ENCODE data around the gene DPY19L2.
A peak's percentile ranks its signal among the peaks of the same experiment; 100 is the strongest.
"Not testable (repeated sequence)": the region's sequence is repeated elsewhere in the genome, so short reads cannot be mapped to it uniquely, and the experiment has no call there.

The DPY19L2 gene

DNA sequence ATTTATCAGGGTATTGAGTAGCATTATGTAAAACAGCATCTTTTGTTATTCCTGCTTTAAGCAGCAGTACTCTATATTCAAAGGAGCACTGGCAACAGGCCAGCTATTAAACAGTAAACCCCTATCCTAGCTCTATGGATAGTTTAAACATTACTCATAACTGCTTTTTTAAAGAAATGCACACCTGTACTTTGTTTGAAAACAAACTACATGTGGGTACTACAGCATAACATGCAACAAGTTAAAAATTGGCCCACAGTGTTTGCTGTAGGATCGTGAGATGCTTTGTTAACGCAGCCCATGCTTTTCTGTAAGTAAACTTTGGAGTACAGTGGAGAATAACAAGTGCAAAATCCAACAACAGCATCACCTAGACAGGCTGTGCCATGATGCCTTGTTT, 14.3 kb upstream of the DPY19L2 start:
- not testable (repeated sequence) for H3K27ac Mint-ChIP-seq; H3K9me3 Mint-ChIP-seq; H3K27me3 Mint-ChIP-seq; H3K4me3 Mint-ChIP-seq; H3K36me3 Mint-ChIP-seq (ENCODE audit: low read depth); H3K4me1 Mint-ChIP-seq (ENCODE audit: low read depth)

GRCh38 chr12:63680758-63681157, 12.5 kb upstream of the DPY19L2 start:
- not testable (repeated sequence) for H3K27ac Mint-ChIP-seq; H3K36me3 Mint-ChIP-seq (ENCODE audit: low read depth); H3K27me3 Mint-ChIP-seq; H3K4me3 Mint-ChIP-seq; H3K9me3 Mint-ChIP-seq; H3K4me1 Mint-ChIP-seq (ENCODE audit: low read depth)

- H3K4me1 Mint-ChIP-seq (ENCODE audit: low read depth): peaks cover 16% of the 10 kb centered on the region
- H3K36me3 Mint-ChIP-seq (ENCODE audit: low read depth): not testable (repeated sequence)
These were observed 4.3 kb upstream of the DPY19L2 start for GRCh38 chr12:63672550-63672949.

GRCh38 chr12:63669936-63670335, 1.6 kb upstream of the DPY19L2 start:
- Mint-ChIP-seq H3K27ac (peak overlapping the region; percentile 41), H3K4me1 (ENCODE audit: low read depth) (peaks cover 32% of the 10 kb centered on the region), H3K4me3 (peak overlapping the region; percentile 89)
- not testable (repeated sequence) for H3K9me3 Mint-ChIP-seq; H3K36me3 Mint-ChIP-seq (ENCODE audit: low read depth); H3K27me3 Mint-ChIP-seq

More at GRCh38 chr12:63672550-63672949, 4.3 kb upstream of the DPY19L2 start:
- H3K9me3 Mint-ChIP-seq, H3K27ac Mint-ChIP-seq, H3K4me3 Mint-ChIP-seq, H3K27me3 Mint-ChIP-seq: not testable (repeated sequence)

GRCh38 chr12:63669427-63669826, 1.1 kb upstream of the DPY19L2 start:
- H3K9me3 Mint-ChIP-seq, H3K27me3 Mint-ChIP-seq: not testable (repeated sequence)

DNA sequence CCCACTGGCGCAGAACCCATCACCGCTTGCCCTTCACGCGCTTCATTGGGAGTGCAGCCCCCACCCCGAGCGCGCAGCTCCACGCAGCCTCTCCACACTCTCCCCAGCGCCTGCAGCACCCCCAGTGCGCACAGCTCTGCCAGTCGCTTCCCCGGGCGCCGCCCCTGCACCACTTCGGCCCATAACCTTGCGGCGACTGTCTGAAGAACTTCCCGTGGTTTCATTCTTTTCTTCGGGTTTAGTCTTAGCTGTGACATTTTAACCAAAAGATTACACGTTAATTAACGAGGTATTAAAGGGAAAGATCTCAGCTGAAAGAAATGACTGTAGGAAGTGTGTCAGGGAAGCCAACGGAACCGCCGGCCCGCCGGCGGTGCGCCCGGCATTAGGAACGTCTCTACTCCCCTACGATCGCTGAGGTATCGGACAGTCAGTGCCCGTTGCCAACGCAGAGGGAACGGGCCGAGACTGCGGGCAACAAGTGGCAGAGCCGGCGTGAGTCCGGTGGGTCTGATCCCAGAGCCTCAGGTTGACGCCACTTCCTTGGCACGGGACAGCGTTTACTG, 590 bp upstream of the DPY19L2 start:
- peak overlapping the region; percentile 91 for H3K27ac Mint-ChIP-seq
- H3K27me3 Mint-ChIP-seq: not testable (repeated sequence)
- peaks cover 37% of the 10 kb centered on the region for H3K4me1 Mint-ChIP-seq (ENCODE audit: low read depth)

More at GRCh38 chr12:63669427-63669826, 1.1 kb upstream of the DPY19L2 start:
- H3K4me3 Mint-ChIP-seq: peak overlapping the region; percentile 89
- H3K27ac Mint-ChIP-seq: peak overlapping the region; percentile 41
- peaks cover 36% of the 10 kb centered on the region for H3K4me1 Mint-ChIP-seq (ENCODE audit: low read depth)
- not testable (repeated sequence) for H3K36me3 Mint-ChIP-seq (ENCODE audit: low read depth)

DNA sequence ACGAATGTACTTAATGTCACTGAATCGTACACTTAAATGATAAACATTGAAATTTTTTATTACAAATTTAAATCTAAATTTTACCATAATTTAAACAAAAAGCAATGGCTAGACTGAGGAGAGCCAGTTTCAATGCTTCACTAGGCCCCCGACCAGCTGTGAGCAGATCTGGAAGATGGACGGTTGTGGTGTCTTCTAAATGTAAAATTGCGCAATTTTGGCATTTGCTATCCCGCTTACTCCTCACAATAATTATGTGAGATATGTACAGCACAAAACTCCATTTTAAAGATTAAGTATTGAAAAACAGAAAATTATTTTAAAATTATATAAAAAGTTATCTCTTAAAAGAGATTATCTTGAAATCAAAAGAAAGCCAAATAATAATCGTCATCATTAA, 5.3 kb downstream of the DPY19L2 start:
- H3K9me3 Mint-ChIP-seq; H3K27me3 Mint-ChIP-seq; H3K27ac Mint-ChIP-seq; H3K4me3 Mint-ChIP-seq; H3K36me3 Mint-ChIP-seq (ENCODE audit: low read depth): not testable (repeated sequence)
- peaks cover 29% of the 10 kb centered on the region for H3K4me1 Mint-ChIP-seq (ENCODE audit: low read depth)

More for the DNA sequence above, 590 bp upstream of the DPY19L2 start:
- peak overlapping the region; percentile 89 for H3K4me3 Mint-ChIP-seq
- not testable (repeated sequence) for H3K36me3 Mint-ChIP-seq (ENCODE audit: low read depth); H3K9me3 Mint-ChIP-seq

DNA sequence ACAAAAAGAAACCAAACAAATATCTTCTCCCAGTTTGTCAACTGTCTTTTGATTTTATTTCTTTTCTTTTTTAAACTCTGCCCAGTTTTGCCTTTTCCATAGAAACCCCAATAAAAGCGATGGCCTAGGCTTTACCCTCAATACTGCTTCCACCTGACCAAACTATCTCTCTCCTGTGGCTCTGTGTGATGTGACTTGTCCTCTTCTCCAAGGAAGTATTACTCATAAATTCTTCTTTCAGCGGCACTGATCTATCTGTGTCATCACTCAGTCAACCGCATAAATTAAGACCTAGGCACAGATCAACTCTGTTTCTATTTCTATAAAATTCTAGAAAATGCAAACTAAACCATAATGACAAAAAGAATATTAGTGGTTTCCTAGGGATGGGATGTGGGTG, 9.8 kb downstream of the DPY19L2 start:
- H3K27ac Mint-ChIP-seq, H3K9me3 Mint-ChIP-seq, H3K4me3 Mint-ChIP-seq, H3K27me3 Mint-ChIP-seq: not testable (repeated sequence)
- peaks cover 11% of the 10 kb centered on the region for H3K4me1 Mint-ChIP-seq (ENCODE audit: low read depth)
- peaks cover 10% of the 10 kb centered on the region for H3K36me3 Mint-ChIP-seq (ENCODE audit: low read depth)

DNA sequence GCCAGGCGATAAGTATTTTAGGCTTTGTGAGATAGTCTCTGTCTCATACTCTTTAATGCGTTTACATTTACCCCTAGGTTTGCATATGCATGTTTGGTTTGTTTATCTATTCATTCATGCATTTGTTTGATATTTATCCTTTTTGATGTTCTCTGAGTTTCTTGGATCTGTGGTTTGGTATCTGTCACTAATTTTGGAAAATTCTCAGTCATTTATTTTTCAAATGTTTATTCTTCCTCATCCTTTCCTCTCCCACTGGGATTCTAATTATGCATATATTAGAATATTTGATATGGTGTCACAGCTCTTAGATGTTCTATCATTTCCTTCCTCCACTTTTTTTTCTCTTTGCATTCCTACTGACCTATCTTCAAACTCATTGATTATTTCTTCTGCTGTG, 11.9 kb downstream of the DPY19L2 start:
- H3K4me3 Mint-ChIP-seq, H3K9me3 Mint-ChIP-seq, H3K27me3 Mint-ChIP-seq, H3K27ac Mint-ChIP-seq: not testable (repeated sequence)
- H3K36me3 Mint-ChIP-seq (ENCODE audit: low read depth): peaks cover 10% of the 10 kb centered on the region
- peaks cover 11% of the 10 kb centered on the region for H3K4me1 Mint-ChIP-seq (ENCODE audit: low read depth)

GRCh38 chr12:63655543-63656257, 12.6 kb downstream of the DPY19L2 start:
- H3K9me3 Mint-ChIP-seq, H3K27me3 Mint-ChIP-seq: not testable (repeated sequence)
- peaks cover 15% of the 10 kb centered on the region for H3K36me3 Mint-ChIP-seq (ENCODE audit: low read depth)

DNA sequence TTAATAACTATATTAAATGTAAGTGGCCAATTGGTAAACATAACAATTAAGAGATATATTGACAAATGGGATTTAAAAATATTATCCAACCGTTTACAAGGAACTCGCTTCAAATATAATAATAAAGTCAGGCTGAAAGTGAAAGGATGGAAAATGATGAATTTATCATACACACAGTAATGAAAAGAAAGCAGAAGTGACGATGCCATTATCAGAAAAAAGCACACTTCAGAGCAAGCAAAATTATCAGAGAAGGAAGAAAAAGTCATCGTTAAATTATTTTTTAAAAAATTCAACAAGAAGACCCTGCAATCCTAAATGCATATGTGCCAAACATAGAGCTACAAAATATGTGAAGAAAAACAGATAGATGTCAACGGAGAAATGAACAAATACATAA, 13.8 kb downstream of the DPY19L2 start:
- Mint-ChIP-seq H3K4me1 (ENCODE audit: low read depth) (peaks cover 11% of the 10 kb centered on the region), H3K36me3 (ENCODE audit: low read depth) (peaks cover 15% of the 10 kb centered on the region), H3K27ac (peak overlapping the region; percentile 49)
- not testable (repeated sequence) for H3K27me3 Mint-ChIP-seq, H3K4me3 Mint-ChIP-seq, H3K9me3 Mint-ChIP-seq

More at GRCh38 chr12:63655543-63656257, 12.6 kb downstream of the DPY19L2 start:
- peaks cover 11% of the 10 kb centered on the region for H3K4me1 Mint-ChIP-seq (ENCODE audit: low read depth)
- not testable (repeated sequence) for H3K4me3 Mint-ChIP-seq, H3K27ac Mint-ChIP-seq

DNA sequence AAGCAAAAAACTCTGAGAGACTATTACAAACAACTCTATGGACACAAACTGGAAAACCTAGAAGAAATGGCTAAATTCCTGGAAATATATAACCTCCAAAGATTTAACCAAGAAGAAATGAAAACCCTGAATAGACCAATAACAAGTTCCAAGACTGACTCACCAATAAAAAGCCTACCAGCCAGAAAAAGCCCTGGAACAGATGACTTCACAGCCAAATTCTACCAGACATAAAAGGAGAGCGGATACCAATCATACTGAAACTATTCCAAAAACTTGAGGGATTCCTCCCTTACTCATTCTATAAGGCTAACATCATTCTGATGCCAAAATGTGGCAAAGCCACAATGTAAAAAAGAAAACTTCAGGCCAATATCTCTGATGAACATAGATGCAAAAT, 18.8 kb downstream of the DPY19L2 start:
- H3K4me1 Mint-ChIP-seq (ENCODE audit: low read depth); H3K27me3 Mint-ChIP-seq; H3K27ac Mint-ChIP-seq; H3K9me3 Mint-ChIP-seq; H3K4me3 Mint-ChIP-seq: not testable (repeated sequence)
- peaks cover 15% of the 10 kb centered on the region for H3K36me3 Mint-ChIP-seq (ENCODE audit: low read depth)

DNA sequence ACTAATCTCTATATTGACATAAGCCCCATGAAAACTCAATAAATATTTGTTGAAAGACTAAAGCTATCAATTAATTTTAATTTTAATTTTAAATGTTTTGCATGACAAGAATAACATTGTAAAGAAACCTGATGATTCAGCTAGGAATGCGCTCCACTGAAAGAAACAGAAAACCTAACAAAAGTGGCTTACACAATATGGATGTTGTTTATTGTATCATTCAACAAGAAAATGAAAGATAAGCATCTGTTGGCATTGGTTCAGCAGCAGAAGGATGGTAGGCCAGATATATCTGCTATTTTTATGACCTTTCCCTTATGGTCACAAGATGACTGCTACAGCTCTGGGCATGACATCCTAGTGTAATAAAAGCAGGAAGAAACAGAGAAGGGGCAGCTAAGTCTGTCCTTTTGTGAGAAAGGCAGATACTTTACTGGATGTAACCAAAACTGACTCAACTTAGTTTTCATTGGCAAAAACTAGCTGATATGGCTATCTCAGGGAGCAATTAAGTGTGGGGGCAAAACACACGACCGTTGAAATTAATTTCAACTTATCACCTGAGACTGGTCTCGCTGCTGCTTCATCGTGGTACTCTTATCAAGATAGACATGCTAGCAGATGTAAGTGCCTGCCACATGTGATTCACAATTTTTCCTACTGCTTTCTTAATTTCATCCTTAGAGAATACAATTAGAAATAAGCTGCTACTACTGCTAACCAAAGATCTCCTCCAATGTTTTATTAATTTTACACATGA, 24.7 kb downstream of the DPY19L2 start:
- not testable (repeated sequence) for H3K4me3 Mint-ChIP-seq; H3K27me3 Mint-ChIP-seq; H3K27ac Mint-ChIP-seq; H3K9me3 Mint-ChIP-seq; H3K4me1 Mint-ChIP-seq (ENCODE audit: low read depth)
- peaks cover 16% of the 10 kb centered on the region for H3K36me3 Mint-ChIP-seq (ENCODE audit: low read depth)

DNA sequence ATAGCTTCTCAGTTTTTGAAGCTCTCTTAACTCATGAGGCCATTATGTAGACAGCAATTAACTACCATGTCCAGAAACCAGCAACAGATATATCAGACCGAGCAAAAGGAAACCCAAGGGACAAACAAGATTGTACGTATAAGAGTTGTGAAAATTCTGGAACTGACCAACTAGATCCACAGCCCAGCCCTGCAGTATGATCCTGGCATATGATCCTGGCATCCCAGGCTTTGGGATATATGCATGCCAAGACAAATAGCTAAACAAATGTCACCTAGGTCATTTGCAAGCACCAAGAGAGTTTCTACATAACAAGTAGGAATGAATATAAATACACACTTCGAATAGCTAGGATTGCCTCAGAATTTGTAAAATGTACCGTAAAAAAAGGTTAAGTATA, 44.0 kb downstream of the DPY19L2 start:
- H3K4me1 Mint-ChIP-seq (ENCODE audit: low read depth); H3K9me3 Mint-ChIP-seq; H3K4me3 Mint-ChIP-seq; H3K27ac Mint-ChIP-seq; H3K27me3 Mint-ChIP-seq: not testable (repeated sequence)
- H3K36me3 Mint-ChIP-seq (ENCODE audit: low read depth): peaks cover 15% of the 10 kb centered on the region

- not testable (repeated sequence) for H3K27ac Mint-ChIP-seq; H3K4me1 Mint-ChIP-seq (ENCODE audit: low read depth); H3K4me3 Mint-ChIP-seq; H3K36me3 Mint-ChIP-seq (ENCODE audit: low read depth); H3K27me3 Mint-ChIP-seq; H3K9me3 Mint-ChIP-seq
These were observed 52.7 kb downstream of the DPY19L2 start for GRCh38 chr12:63615544-63615943.

DNA sequence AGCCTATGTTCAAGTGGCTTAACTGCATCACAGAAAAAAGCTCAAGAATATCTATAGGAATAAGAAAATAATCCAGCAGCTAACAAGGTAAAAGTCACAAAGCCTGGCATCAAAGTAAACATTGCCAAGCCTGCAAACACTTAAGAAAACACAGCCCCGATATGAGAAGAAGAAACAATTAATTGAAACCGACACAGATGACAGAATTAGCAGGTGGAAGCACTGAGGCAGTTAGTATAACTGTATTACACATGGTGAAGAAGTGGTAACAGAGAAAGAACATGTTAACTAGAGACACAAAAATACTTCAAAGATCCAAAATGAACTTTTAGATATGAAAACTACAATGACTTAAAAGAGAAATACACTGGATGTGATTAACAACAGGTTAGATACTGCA, 57.0 kb downstream of the DPY19L2 start:
- H3K4me1 Mint-ChIP-seq (ENCODE audit: low read depth); H3K4me3 Mint-ChIP-seq; H3K36me3 Mint-ChIP-seq (ENCODE audit: low read depth); H3K27me3 Mint-ChIP-seq; H3K27ac Mint-ChIP-seq; H3K9me3 Mint-ChIP-seq: not testable (repeated sequence)
